ENCODE measurements around the gene SFXN5.
"Not testable (repeated sequence)": the region's sequence is repeated elsewhere in the genome, so short reads cannot be mapped to it uniquely, and the experiment has no call there.

The SFXN5 gene

DNA sequence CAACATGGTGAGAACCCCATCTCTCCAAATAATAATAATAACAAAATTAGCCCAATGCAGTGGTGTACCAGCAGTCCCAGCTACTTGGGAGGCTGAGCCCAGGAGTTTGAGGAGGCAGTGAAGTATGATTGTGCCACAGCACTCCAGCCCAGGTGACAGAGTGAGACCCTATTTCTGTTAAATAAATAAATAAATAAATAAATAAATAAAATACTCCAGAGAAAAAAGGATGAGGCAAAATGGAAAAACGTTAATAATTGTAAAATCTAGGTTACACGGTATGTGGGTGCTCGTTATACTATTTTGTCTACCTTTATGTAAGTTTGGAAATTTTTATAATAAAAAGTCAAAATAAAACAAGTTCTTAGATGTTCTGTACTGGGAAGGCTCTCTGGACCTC, 162.8 kb downstream of the SFXN5 start:
- Histone ChIP-seq H2AFZ (ENCODE audit: low read depth) (no peak overlapping the region), H3K4me2 (no peak overlapping the region), H3K36me3 (ENCODE audit: insufficient read depth) (no peaks in the 10 kb centered on the region), H3K79me2 (ENCODE audit: insufficient read depth, low read depth) (no peaks in the 10 kb centered on the region), H3K4me1 (ENCODE audit: low read depth, poor library complexity, severe bottlenecking) (no peaks in the 10 kb centered on the region), H3K9ac (no peak overlapping the region), H4K20me1 (ENCODE audit: insufficient read depth) (no peaks in the 10 kb centered on the region), H3K27ac (no peak overlapping the region), H3K27me3 (ENCODE audit: insufficient read depth, low read depth) (peaks cover 18% of the 10 kb centered on the region), H3K4me3 (IDR thresholded peaks at IDR 0.05; ENCODE audit: insufficient read depth, low read depth, low read length) (no peak overlapping the region)
- TF ChIP-seq, protein P1, sequence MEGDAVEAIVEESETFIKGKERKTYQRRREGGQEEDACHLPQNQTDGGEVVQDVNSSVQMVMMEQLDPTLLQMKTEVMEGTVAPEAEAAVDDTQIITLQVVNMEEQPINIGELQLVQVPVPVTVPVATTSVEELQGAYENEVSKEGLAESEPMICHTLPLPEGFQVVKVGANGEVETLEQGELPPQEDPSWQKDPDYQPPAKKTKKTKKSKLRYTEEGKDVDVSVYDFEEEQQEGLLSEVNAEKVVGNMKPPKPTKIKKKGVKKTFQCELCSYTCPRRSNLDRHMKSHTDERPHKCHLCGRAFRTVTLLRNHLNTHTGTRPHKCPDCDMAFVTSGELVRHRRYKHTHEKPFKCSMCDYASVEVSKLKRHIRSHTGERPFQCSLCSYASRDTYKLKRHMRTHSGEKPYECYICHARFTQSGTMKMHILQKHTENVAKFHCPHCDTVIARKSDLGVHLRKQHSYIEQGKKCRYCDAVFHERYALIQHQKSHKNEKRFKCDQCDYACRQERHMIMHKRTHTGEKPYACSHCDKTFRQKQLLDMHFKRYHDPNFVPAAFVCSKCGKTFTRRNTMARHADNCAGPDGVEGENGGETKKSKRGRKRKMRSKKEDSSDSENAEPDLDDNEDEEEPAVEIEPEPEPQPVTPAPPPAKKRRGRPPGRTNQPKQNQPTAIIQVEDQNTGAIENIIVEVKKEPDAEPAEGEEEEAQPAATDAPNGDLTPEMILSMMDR (conservative IDR thresholded peaks at IDR 0.05; ENCODE audit: low read depth, low read length) = no peak

DNA sequence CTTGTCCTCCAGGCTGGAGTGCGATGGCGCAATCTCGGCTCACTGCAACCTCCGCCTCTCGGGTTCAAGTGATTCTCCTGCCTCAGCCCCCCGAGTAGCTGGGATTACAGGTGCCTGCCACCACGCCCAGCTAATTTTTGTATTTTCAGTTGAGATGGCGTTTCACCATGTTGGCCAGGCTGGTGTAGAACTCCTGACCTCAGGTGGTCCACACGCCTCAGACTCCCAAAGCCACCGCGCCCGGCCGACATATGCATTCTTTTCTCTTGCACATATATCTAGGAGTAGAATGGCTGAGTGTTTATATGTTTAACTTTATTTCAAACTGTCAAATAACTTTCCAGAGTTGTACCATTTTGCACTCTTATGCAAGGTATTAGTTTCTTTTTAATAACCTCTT, 164.1 kb downstream of the SFXN5 start:
- not testable (repeated sequence) for H3K27ac ChIP-seq; H3K9ac ChIP-seq; H3K4me3 ChIP-seq (IDR thresholded peaks at IDR 0.05; ENCODE audit: insufficient read depth, low read depth, low read length); H3K36me3 ChIP-seq (ENCODE audit: insufficient read depth); H3K79me2 ChIP-seq (ENCODE audit: insufficient read depth, low read depth); H4K20me1 ChIP-seq (ENCODE audit: insufficient read depth); H3K4me2 ChIP-seq; H3K27me3 ChIP-seq (ENCODE audit: insufficient read depth, low read depth); H3K4me1 ChIP-seq (ENCODE audit: low read depth, poor library complexity, severe bottlenecking); H2AFZ ChIP-seq (ENCODE audit: low read depth)

DNA sequence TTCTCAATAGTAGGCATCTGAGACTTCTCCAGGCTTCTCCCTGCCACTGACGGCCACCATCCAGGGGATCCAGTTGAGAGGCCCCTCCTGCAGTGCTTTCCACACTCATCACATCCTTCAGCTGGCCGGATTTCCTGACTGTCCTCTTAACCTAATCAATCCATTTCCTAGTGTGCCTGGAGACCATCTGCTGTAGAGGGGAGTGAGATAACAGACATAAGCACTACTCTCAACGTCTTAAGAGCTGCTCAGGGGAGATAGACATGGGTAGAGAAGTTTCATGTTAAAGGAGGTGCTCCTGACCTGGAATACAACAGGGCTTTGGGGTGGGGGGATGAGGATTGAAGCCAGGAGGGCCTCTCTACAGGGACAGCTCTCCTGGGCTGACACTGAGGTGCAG, 170.1 kb downstream of the SFXN5 start:
- H3K4me2 ChIP-seq = no peak overlapping the region
- no peaks in the 10 kb centered on the region for H3K36me3 ChIP-seq (ENCODE audit: insufficient read depth)
- H3K27me3 ChIP-seq (ENCODE audit: insufficient read depth, low read depth) = no peaks in the 10 kb centered on the region
- H3K9ac ChIP-seq = no peak overlapping the region
- no peak overlapping the region for H3K4me3 ChIP-seq (IDR thresholded peaks at IDR 0.05; ENCODE audit: insufficient read depth, low read depth, low read length)
- no peaks in the 10 kb centered on the region for H3K79me2 ChIP-seq (ENCODE audit: insufficient read depth, low read depth)
- TF ChIP-seq, protein P1 (conservative IDR thresholded peaks at IDR 0.05; ENCODE audit: low read depth, low read length) = no peak
- H4K20me1 ChIP-seq (ENCODE audit: insufficient read depth) = no peaks in the 10 kb centered on the region
- no peaks in the 10 kb centered on the region for H3K4me1 ChIP-seq (ENCODE audit: low read depth, poor library complexity, severe bottlenecking)
- no peak overlapping the region for H2AFZ ChIP-seq (ENCODE audit: low read depth)
- H3K27ac ChIP-seq = no peak overlapping the region

DNA sequence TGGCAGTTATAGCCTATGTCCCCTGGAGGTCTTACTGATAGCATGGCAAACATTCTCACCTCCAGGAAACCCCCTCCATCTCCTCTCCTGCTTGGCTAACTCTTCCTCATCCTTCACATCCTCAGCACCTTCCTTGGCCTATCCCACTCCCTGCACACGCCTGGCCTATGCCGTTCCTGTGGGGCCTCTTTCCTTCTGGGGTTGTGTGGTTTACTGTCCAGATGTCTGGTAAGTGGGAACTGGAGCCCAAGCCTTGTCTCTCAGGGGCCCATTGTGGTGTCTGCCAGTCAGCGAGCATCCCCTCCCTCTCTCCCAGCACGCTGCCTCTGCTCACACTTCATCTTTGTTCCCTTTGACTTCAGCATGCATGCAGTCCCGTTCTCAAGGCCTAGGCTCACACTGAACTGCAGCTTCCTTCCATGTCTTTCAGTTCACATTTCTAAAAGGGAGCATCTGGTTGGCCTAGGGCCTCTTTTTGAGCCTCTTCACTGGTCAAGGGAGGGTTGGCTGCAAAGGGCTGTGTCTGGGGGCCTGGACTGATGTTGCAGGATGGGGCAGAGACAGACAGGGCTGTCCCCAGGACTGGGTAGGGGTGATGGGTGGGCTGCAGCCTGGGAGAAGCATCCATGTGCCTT, 171.2 kb downstream of the SFXN5 start:
- TF ChIP-seq, protein P1 (conservative IDR thresholded peaks at IDR 0.05; ENCODE audit: low read depth, low read length) = no peak
- H3K4me2 ChIP-seq = no peak overlapping the region
- H3K9ac ChIP-seq = no peak overlapping the region
- H3K4me1 ChIP-seq (ENCODE audit: low read depth, poor library complexity, severe bottlenecking) = no peaks in the 10 kb centered on the region
- H3K36me3 ChIP-seq (ENCODE audit: insufficient read depth) = no peaks in the 10 kb centered on the region
- no peak overlapping the region for H3K27ac ChIP-seq
- H3K79me2 ChIP-seq (ENCODE audit: insufficient read depth, low read depth) = no peaks in the 10 kb centered on the region
- no peaks in the 10 kb centered on the region for H3K27me3 ChIP-seq (ENCODE audit: insufficient read depth, low read depth)
- H4K20me1 ChIP-seq (ENCODE audit: insufficient read depth) = no peaks in the 10 kb centered on the region
- no peak overlapping the region for H2AFZ ChIP-seq (ENCODE audit: low read depth)
- no peak overlapping the region for H3K4me3 ChIP-seq (IDR thresholded peaks at IDR 0.05; ENCODE audit: insufficient read depth, low read depth, low read length)

DNA sequence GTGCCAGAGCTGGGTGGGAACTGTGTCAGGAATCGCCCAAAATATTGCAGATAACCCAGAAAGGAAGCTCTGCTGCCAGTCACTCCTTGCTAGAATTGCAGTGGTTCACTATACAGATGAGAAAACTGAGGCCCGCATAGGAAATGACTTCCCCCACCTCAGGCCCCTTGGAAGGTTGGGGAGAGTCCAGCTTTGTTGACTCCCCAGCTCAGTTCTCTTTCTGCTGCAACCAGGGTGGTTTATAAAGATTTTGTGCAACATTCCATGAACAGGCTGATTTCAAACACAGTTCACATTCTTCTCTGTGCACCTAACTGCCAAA, 173.0 kb downstream of the SFXN5 start:
- H3K9ac ChIP-seq = no peak overlapping the region
- TF ChIP-seq, protein P1 (conservative IDR thresholded peaks at IDR 0.05; ENCODE audit: low read depth, low read length) = no peak
- no peak overlapping the region for H3K27ac ChIP-seq
- no peak overlapping the region for H3K4me3 ChIP-seq (IDR thresholded peaks at IDR 0.05; ENCODE audit: insufficient read depth, low read depth, low read length)
- H3K4me2 ChIP-seq = no peak overlapping the region
- H4K20me1 ChIP-seq (ENCODE audit: insufficient read depth) = no peaks in the 10 kb centered on the region
- H3K36me3 ChIP-seq (ENCODE audit: insufficient read depth) = no peaks in the 10 kb centered on the region
- H3K4me1 ChIP-seq (ENCODE audit: low read depth, poor library complexity, severe bottlenecking) = no peaks in the 10 kb centered on the region
- no peaks in the 10 kb centered on the region for H3K79me2 ChIP-seq (ENCODE audit: insufficient read depth, low read depth)
- no peak overlapping the region for H2AFZ ChIP-seq (ENCODE audit: low read depth)
- no peaks in the 10 kb centered on the region for H3K27me3 ChIP-seq (ENCODE audit: insufficient read depth, low read depth)

All from KMS-11 (cell line).